MM.1S (cell line): ENCODE measurements around the gene SERPINA10.

Experiments used
- DNase-seq: peaks from one replicate; pipeline ENCODE4 v3.0.0-alpha.2; 2015
- H2AFZ ChIP-seq: fragments of 300-600 bp; sonication (generic); 2 replicates; pipeline ENCODE4 v1.6.0; 2016; ENCODE audit warnings: antibody characterized with exemption, low read length
- H3F3A ChIP-seq: fragments of 300-600 bp; sonication (generic); 2 replicates; pipeline ENCODE4 v1.6.1; 2016; ENCODE audit warnings: mild to moderate bottlenecking, antibody characterized with exemption, low read length, moderate library complexity, mixed read lengths; ENCODE audit not compliant: insufficient read depth
- H3K27ac ChIP-seq: fragments of 300-600 bp; sonication (generic); 2 replicates; pipeline ENCODE4 v1.5.1; 2016; ENCODE audit warnings: mild to moderate bottlenecking, low read length
- H3K27me3 ChIP-seq: fragments of 300-600 bp; sonication (generic); replicated peaks from 2 replicates; pipeline ENCODE4 v1.6.0; 2016; ENCODE audit warnings: low read length; ENCODE audit not compliant: insufficient read depth
- H3K36me3 ChIP-seq: fragments of 300-600 bp; sonication (generic); replicated peaks from 2 replicates; pipeline ENCODE4 v1.6.1; 2016; ENCODE audit warnings: mild to moderate bottlenecking, low read length, mixed read lengths; ENCODE audit not compliant: insufficient read depth
- H3K4me1 ChIP-seq: fragments of 300-600 bp; sonication (generic); 2 replicates; pipeline ENCODE4 v1.6.1; 2016; ENCODE audit warnings: low read length, mixed read lengths
- H3K4me2 ChIP-seq: fragments of 300-600 bp; sonication (generic); 2 replicates; pipeline ENCODE4 v1.6.0; 2016; ENCODE audit warnings: low read depth, low read length
- H3K4me3 ChIP-seq: fragments of 300-600 bp; sonication (generic); 2 replicates; pipeline ENCODE4 v1.5.1; 2016; ENCODE audit warnings: low read length, mixed read lengths
- H3K79me2 ChIP-seq: fragments of 300-600 bp; sonication (generic); 2 replicates; pipeline ENCODE4 v1.6.1; 2016; ENCODE audit warnings: mixed run types, low read length, mixed read lengths
- H3K9ac ChIP-seq: fragments of 300-600 bp; sonication (generic); 2 replicates; pipeline ENCODE4 v1.6.1; 2016; ENCODE audit warnings: low read length, mixed read lengths
- H3K9me2 ChIP-seq: fragments of 300-600 bp; sonication (generic); replicated peaks from 2 replicates; pipeline ENCODE4 v1.6.1; 2016; ENCODE audit warnings: mild to moderate bottlenecking, low read length, mixed read lengths; ENCODE audit not compliant: insufficient read depth
- H3K9me3 ChIP-seq: fragments of 300-600 bp; sonication (generic); replicated peaks from 2 replicates; pipeline ENCODE4 v1.6.1; 2016; ENCODE audit warnings: mild to moderate bottlenecking, low read length, mixed read lengths; ENCODE audit not compliant: insufficient read depth
- H4K20me1 ChIP-seq: fragments of 300-600 bp; sonication (generic); 2 replicates; pipeline ENCODE4 v1.6.1; 2016; ENCODE audit warnings: mild to moderate bottlenecking, low read length, moderate library complexity, mixed read lengths; ENCODE audit not compliant: insufficient read depth
- EZH2 ChIP-seq: fragments of 300-600 bp; sonication (generic); optimal IDR thresholded peaks from 2 replicates; pipeline ENCODE3; 2017; ENCODE audit warnings: low read depth, mild to moderate bottlenecking, antibody characterized with exemption, low read length, mixed read lengths
- EZH2phosphoT487 ChIP-seq: fragments of 300-600 bp; sonication (generic); IDR thresholded peaks from 2 replicates; pipeline ENCODE4 v1.6.1; 2018; ENCODE audit warnings: antibody characterized with exemption, low read length
- TF ChIP-seq, protein P1 (sequence below): fragments of 300-600 bp; sonication (generic); IDR thresholded peaks from 2 replicates; pipeline ENCODE4 v1.5.1; 2016; ENCODE audit warnings: antibody characterized with exemption, low read length, mixed read lengths

SERPINA10 gene

DNA sequence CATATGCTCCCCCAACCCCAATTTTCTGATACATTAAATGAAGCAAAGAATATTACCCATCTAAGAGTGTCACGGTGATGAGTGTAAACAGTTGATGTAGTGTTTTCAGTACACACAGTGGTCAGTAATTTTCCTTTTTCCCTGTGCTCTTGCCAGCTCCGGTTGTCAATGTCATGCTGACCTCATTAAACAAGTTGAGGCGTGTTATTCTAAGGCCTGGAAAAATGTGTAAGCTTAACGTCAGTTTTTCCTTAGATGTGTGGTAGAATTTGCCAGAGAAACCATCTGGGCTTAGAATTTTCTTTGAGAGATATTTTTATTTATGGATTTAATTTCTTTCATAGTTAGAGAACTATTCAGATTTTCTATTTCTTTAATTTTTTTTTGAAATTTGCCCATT, 41.8 kb upstream of the SERPINA10 start:
- Histone ChIP-seq H3K4me3 (no peak overlapping the region), H3K27me3 (no peaks in the 10 kb centered on the region), H4K20me1 (no peaks in the 10 kb centered on the region), H3K9me3 (no peaks in the 10 kb centered on the region), H3K36me3 (no peaks in the 10 kb centered on the region), H3K79me2 (no peaks in the 10 kb centered on the region), H3K9me2 (no peaks in the 10 kb centered on the region), H3K4me1 (no peaks in the 10 kb centered on the region), H3K9ac (no peak overlapping the region), H2AFZ (no peak overlapping the region), H3K4me2 (no peak overlapping the region), H3K27ac (no peak overlapping the region), H3F3A (no peaks in the 10 kb centered on the region)
- DNase-seq = no peak
- no peak for TF ChIP-seq EZH2phosphoT487
- no peak for TF ChIP-seq EZH2
- TF ChIP-seq, protein P1, sequence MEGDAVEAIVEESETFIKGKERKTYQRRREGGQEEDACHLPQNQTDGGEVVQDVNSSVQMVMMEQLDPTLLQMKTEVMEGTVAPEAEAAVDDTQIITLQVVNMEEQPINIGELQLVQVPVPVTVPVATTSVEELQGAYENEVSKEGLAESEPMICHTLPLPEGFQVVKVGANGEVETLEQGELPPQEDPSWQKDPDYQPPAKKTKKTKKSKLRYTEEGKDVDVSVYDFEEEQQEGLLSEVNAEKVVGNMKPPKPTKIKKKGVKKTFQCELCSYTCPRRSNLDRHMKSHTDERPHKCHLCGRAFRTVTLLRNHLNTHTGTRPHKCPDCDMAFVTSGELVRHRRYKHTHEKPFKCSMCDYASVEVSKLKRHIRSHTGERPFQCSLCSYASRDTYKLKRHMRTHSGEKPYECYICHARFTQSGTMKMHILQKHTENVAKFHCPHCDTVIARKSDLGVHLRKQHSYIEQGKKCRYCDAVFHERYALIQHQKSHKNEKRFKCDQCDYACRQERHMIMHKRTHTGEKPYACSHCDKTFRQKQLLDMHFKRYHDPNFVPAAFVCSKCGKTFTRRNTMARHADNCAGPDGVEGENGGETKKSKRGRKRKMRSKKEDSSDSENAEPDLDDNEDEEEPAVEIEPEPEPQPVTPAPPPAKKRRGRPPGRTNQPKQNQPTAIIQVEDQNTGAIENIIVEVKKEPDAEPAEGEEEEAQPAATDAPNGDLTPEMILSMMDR = no peak

DNA sequence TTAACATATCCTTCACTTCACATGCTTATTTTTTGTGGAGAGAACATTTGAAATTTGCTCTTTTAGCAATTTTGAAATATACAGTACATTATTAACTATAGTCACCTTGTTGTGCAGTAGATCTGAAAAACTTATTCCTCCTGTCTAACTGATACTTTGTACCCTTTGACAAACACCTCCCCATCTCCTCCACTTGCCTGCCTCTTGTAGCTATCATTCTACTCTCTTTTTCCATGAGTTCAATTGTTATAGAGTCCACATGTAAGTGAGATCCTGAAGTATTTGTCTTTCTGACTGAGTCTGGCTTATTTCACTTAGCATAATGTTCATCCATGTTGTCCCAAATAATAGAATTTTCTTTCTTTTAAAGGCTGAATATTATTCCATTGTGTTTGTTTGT, 39.5 kb upstream of the SERPINA10 start:
- Histone ChIP-seq H3K79me2 (no peaks in the 10 kb centered on the region), H4K20me1 (no peaks in the 10 kb centered on the region), H2AFZ (no peak overlapping the region), H3K4me3 (no peak overlapping the region), H3K4me2 (no peak overlapping the region), H3F3A (no peaks in the 10 kb centered on the region), H3K36me3 (no peaks in the 10 kb centered on the region), H3K27me3 (no peaks in the 10 kb centered on the region), H3K27ac (no peak overlapping the region), H3K9me2 (no peaks in the 10 kb centered on the region), H3K9ac (no peak overlapping the region), H3K4me1 (no peaks in the 10 kb centered on the region), H3K9me3 (no peaks in the 10 kb centered on the region)
- TF ChIP-seq EZH2 (no peak), EZH2phosphoT487 (no peak)
- TF ChIP-seq, protein P1 = no peak
- DNase-seq = no peak

DNA sequence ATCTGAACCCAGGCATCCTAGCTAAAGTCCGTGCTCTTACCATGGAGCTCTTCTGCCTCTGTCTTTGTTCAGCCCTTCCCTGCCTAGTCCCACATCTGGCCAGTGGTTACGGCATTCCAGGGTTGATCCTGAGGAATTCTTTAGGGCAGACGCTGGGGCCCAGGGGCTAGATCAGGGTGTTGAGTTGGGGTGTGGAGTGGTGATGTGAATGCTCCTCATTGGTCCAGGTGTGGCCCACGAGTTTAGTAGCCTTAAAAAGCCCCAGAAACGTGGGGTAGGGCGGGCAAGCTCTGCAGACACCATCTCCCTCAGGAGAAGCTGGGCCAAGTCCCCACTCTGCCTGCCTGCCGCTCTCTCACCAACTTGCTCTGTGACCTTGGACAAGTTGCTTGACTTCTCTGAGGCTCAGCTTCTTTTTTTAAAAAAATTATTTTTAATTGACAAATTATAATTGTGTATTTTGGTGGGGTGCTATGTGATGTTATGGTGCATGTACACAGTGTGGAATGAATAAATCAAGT, 39.1 kb upstream of the SERPINA10 start:
- Histone ChIP-seq H3K4me2 (no peak overlapping the region), H3K27me3 (no peaks in the 10 kb centered on the region), H3K4me3 (no peak overlapping the region), H3K27ac (no peak overlapping the region), H3K79me2 (no peaks in the 10 kb centered on the region), H3K36me3 (no peaks in the 10 kb centered on the region), H3F3A (no peaks in the 10 kb centered on the region), H4K20me1 (no peaks in the 10 kb centered on the region), H2AFZ (no peak overlapping the region), H3K9ac (no peak overlapping the region), H3K9me2 (no peaks in the 10 kb centered on the region), H3K4me1 (no peaks in the 10 kb centered on the region), H3K9me3 (no peaks in the 10 kb centered on the region)
- no peak for DNase-seq
- TF ChIP-seq, protein P1 = no peak
- TF ChIP-seq EZH2phosphoT487 (no peak), EZH2 (no peak)
